Ovary (tissue), 9 donors: ENCODE measurements around the gene NFYC. TPM values are rescaled to one million over a fixed set of nuclear protein-coding genes. Genes with fewer than 3 reads are reported as not detected.

Source experiments
- DNase-seq, 5 donors: peaks; one replicate each; pipeline ENCODE4 v3.0.0-alpha.2; 2019 to 2020
- H3K27ac ChIP-seq, 2 donors: fragments of 200-600 bp; one replicate each; pipeline versions ENCODE4 v1.5.1 to v1.8.0; 2019 to 2022
- H3K27me3 ChIP-seq: fragments of 200-600 bp; one replicate; pipeline ENCODE4 v1.8.0; 2022
- H3K36me3 ChIP-seq: fragments of 200-600 bp; sonication (generic); one replicate; pipeline ENCODE4 v1.5.1; 2019
- H3K4me1 ChIP-seq: one replicate; pipeline ENCODE4 v1.8.1; 2013; ENCODE audit warnings: mild to moderate bottlenecking, moderate library complexity; ENCODE audit not compliant: insufficient read depth
- H3K4me3 ChIP-seq: fragments of 200-600 bp; sonication (generic); one replicate; pipeline ENCODE4 v1.5.1; 2017
- H3K9me3 ChIP-seq, 2 donors: fragments of 200-600 bp in 1 of 2; sonication (generic) in 1 of 2; one replicate each; pipeline versions ENCODE4 v1.5.1 to v1.8.1; 2013 to 2019; ENCODE audit warnings: mild to moderate bottlenecking in 1 of 2, moderate library complexity in 1 of 2
- CTCF ChIP-seq, 3 donors: fragments of 450-650 bp in 2 of 3; fragments of 200-600 bp in 1 of 3; IDR thresholded peaks; one replicate each; pipeline versions ENCODE4 v1.5.1 to v1.8.0; 2016 to 2022; ENCODE audit warnings: antibody characterized with exemption in 3 of 3, mild to moderate bottlenecking in 1 of 3
- EP300 ChIP-seq: sonication (generic); formaldehyde crosslinking; IDR thresholded peaks from one replicate; pipeline ENCODE4 v1.6.1; 2017; ENCODE audit warnings: antibody characterized with exemption
- POLR2A ChIP-seq: fragments of 450-650 bp; IDR thresholded peaks from one replicate; pipeline ENCODE4 v1.6.1; 2017; ENCODE audit warnings: antibody characterized with exemption, mild to moderate bottlenecking, moderate library complexity
- WGBS, 3 donors: extraction: QIAGEN DNeasy Blood & Tissue Kit in 1 of 3; methylation state at CpG; one replicate each; pipeline versions ENCODE4 v1.1.5 to v1.1.7; 2013 to 2017; 5-methylcytosine and 5-hydroxymethylcytosine counted together
- intact Hi-C, 4 donors: fragments of 100-400 bp; cut with DNase I; formaldehyde crosslinking; loops; one replicate each; pipeline versions ENCODE4 v1.11.0 to v1.15.1; 2022 to 2023
- polyA plus RNA-seq, 2 donors: library from polyadenylated mRNA; stranded (reverse); fragments of 200-250 nt in 1 of 2; fragments of 350-450 nt in 1 of 2; fragmentation: Illumina TruSeq in 1 of 2; extraction: RNeasy Lipid Tissue Mini Kit (QIAGEN cat#74804) in 1 of 2; gene quantifications; one replicate each; pipeline ENCODE4 v1.2.3, GENCODE V29; 2013 to 2014
- total RNA-seq, 7 donors: library from RNA; depleted of rRNA in 2 of 7; stranded (reverse); fragments of >200 nt in 2 of 7; fragmentation: NEBNext Ultra II Directional in 3 of 7; extraction: Animal tissue kit (Norgen Biotek cat#: 25700) in 3 of 7; gene quantifications; one replicate each; pipeline versions ENCODE4 v1.1.0 to v1.2.4, GENCODE V29; 2016 to 2023
- donor health status: DM: no; HTN: no; CAD: no; lungs with moderate emphysema.
- donor health status: DM: no; HTN: no; CAD: no.
- donor health status: Bipolar disorder and iron deficiency.
- donor health status: DM: yes; HTN: yes; CAD: no.
- donor health status: DM: no; HTN: no; CAD: no.
- donor health status: DM: yes; HTN: yes; CAD: no.

NFYC gene
- total and polyA plus RNA-seq, 9 donors: 28.8 to 90.9 (median 45.1) TPM

GRCh38 chr1:40764981-40765380 lies 73.5 kb downstream of the NFYC start:
- no peak overlapping the region for H3K27ac ChIP-seq
- H3K36me3 ChIP-seq: no peaks in the 10 kb centered on the region
- no peak overlapping the region for H3K4me3 ChIP-seq
- TF ChIP-seq EP300 (no peak), CTCF (IDR thresholded peaks at IDR 0.05) (no peak), POLR2A (no peak)
- no peak for DNase-seq
- H3K4me1 ChIP-seq: no peaks in the 10 kb centered on the region
- no peaks in the 10 kb centered on the region for H3K9me3 ChIP-seq
- 69 to 88% (median 80%) methylated on average over 2 of the region's 2 CpGs for WGBS, 3 donors
- intact Hi-C loops: no loop called here
- no peaks in the 10 kb centered on the region for H3K27me3 ChIP-seq

- Histone ChIP-seq H3K27me3 (no peaks in the 10 kb centered on the region), H3K27ac (no peak overlapping the region), H3K4me1 (no peaks in the 10 kb centered on the region), H3K4me3 (no peak overlapping the region), H3K36me3 (no peaks in the 10 kb centered on the region), H3K9me3 (no peaks in the 10 kb centered on the region)
- TF ChIP-seq EP300 (no peak), POLR2A (no peak)
- 96 to 100% (median 96%) methylated on average over 2 of the region's 2 CpGs for WGBS, 3 donors
- intact Hi-C loops: no loop called here
- no peak for DNase-seq
Measured at GRCh38 chr1:40766017-40766416, 74.5 kb downstream of the NFYC start.

GRCh38 chr1:40766560-40766959 lies 75.1 kb downstream of the NFYC start:
- no peak overlapping the region for H3K27ac ChIP-seq
- no peaks in the 10 kb centered on the region for H3K4me1 ChIP-seq
- H3K9me3 ChIP-seq: no peaks in the 10 kb centered on the region
- no peaks in the 10 kb centered on the region for H3K36me3 ChIP-seq
- 92 to 97% (median 94%) methylated on average over 4 of the region's 4 CpGs for WGBS, 3 donors
- H3K27me3 ChIP-seq: no peaks in the 10 kb centered on the region
- intact Hi-C loops: no loop called here
- H3K4me3 ChIP-seq: no peak overlapping the region
- TF ChIP-seq CTCF (IDR thresholded peaks at IDR 0.05) (no peak), POLR2A (no peak), EP300 (no peak)
- DNase-seq: no peak

- Histone ChIP-seq H3K9me3 (no peaks in the 10 kb centered on the region), H3K27me3 (no peaks in the 10 kb centered on the region), H3K4me3 (no peak overlapping the region), H3K4me1 (no peaks in the 10 kb centered on the region), H3K27ac (no peak overlapping the region), H3K36me3 (no peaks in the 10 kb centered on the region)
- DNase-seq: no peak
- 75 to 80% (median 77%) methylated on average over 7 of the region's 7 CpGs for WGBS, 3 donors
- intact Hi-C loops: no loop called here
- TF ChIP-seq CTCF (IDR thresholded peaks at IDR 0.05): no peak
- no peak for TF ChIP-seq EP300
- no peak for TF ChIP-seq POLR2A
Measured at GRCh38 chr1:40768146-40768990, 76.9 kb downstream of the NFYC start.

GRCh38 chr1:40769815-40770214 lies 78.3 kb downstream of the NFYC start:
- WGBS, 3 donors: 82 to 89% (median 83%) methylated on average over 4 of the region's 4 CpGs
- Histone ChIP-seq H3K36me3 (no peaks in the 10 kb centered on the region), H3K9me3 (no peaks in the 10 kb centered on the region), H3K27ac (no peak overlapping the region), H3K4me1 (no peaks in the 10 kb centered on the region), H3K4me3 (no peak overlapping the region), H3K27me3 (no peaks in the 10 kb centered on the region)
- DNase-seq: no peak
- intact Hi-C loops: loop anchor here in 2 of 4 donors (5.0 to 10.0 kb wide), 2 partner anchors 75 to 82 kb away; no protein-coding TSS in a partner anchor
- TF ChIP-seq EP300 (no peak), CTCF (IDR thresholded peaks at IDR 0.05) (no peak), POLR2A (no peak)
